RCC 7860 (cell line): ENCODE measurements around the gene BCAM.

Experiments
- DNase-seq: peaks from one replicate; pipeline ENCODE4 v3.0.0-alpha.2; 2015; ENCODE audit warnings: low spot score
- FAIRE-seq: peaks from 2 replicates; lab custom pipeline; 2012; peaks lifted over from hg19 to GRCh38; lab: Jason Lieb, UNC

Gene BCAM

GRCh38 chr19:44788971-44789370 lies 19.9 kb upstream of the BCAM start:
- FAIRE-seq, result no peak
- DNase-seq, result no peak

GRCh38 chr19:44789943-44790483 lies 18.9 kb upstream of the BCAM start:
- no peak for DNase-seq

GRCh38 chr19:44792281-44792680 lies 16.6 kb upstream of the BCAM start:
- FAIRE-seq (no peak), DNase-seq (no peak)

More at GRCh38 chr19:44789943-44790483, 18.9 kb upstream of the BCAM start:
- no peak for FAIRE-seq

GRCh38 chr19:44794610-44795009 lies 14.3 kb upstream of the BCAM start:
- FAIRE-seq (no peak), DNase-seq (no peak)

GRCh38 chr19:44795398-44795987 lies 13.4 kb upstream of the BCAM start:
- no peak for FAIRE-seq
- no peak for DNase-seq

GRCh38 chr19:44796701-44797115 lies 12.2 kb upstream of the BCAM start:
- FAIRE-seq, result no peak
- DNase-seq, result no peak

- no peak for FAIRE-seq
Observed at GRCh38 chr19:44799627-44800346, 9.1 kb upstream of the BCAM start.

GRCh38 chr19:44800461-44800860 lies 8.4 kb upstream of the BCAM start:
- FAIRE-seq, result no peak
- peak; percentile 25 for DNase-seq

More at GRCh38 chr19:44799627-44800346, 9.1 kb upstream of the BCAM start:
- DNase-seq, result no peak

GRCh38 chr19:44803442-44804428 lies 5.2 kb upstream of the BCAM start:
- no peak for FAIRE-seq
- no peak for DNase-seq

GRCh38 chr19:44806291-44806690 lies 2.6 kb upstream of the BCAM start:
- no peak for DNase-seq

GRCh38 chr19:44807162-44807561 lies 1.7 kb upstream of the BCAM start:
- DNase-seq (no peak), FAIRE-seq (no peak)

More at GRCh38 chr19:44806291-44806690, 2.6 kb upstream of the BCAM start:
- no peak for FAIRE-seq

- no peak for FAIRE-seq
- peak; percentile 13 for DNase-seq
Observed at GRCh38 chr19:44807652-44808462, 1.0 kb upstream of the BCAM start.

- FAIRE-seq (no peak), DNase-seq (no peak)
Observed at GRCh38 chr19:44809577-44810233, 802 bp downstream of the BCAM start.

GRCh38 chr19:44810234-44811121 lies 1.6 kb downstream of the BCAM start:
- no peak for DNase-seq
- no peak for FAIRE-seq

GRCh38 chr19:44811122-44811419 lies 2.2 kb downstream of the BCAM start:
- DNase-seq, result no peak

GRCh38 chr19:44812142-44812718 lies 3.3 kb downstream of the BCAM start:
- FAIRE-seq (no peak), DNase-seq (no peak)

More at GRCh38 chr19:44811122-44811419, 2.2 kb downstream of the BCAM start:
- no peak for FAIRE-seq

GRCh38 chr19:44813070-44813840 lies 4.4 kb downstream of the BCAM start:
- FAIRE-seq (no peak), DNase-seq (no peak)
